H9 (cell line): ENCODE data around the gene NOTCH1. TPM values are rescaled to one million over a fixed set of nuclear protein-coding genes. Genes with fewer than 3 reads are reported as not detected.

Experiments
- DNase-seq: peaks from one replicate; pipeline ENCODE4 v3.0.0-alpha.2; 2017
- H2AFZ ChIP-seq: one replicate; pipeline ENCODE4 v1.6.1; 2013; ENCODE audit warnings: mild to moderate bottlenecking, low read length, control low read depth, moderate library complexity
- H2AK5ac ChIP-seq: 2 replicates; pipeline ENCODE4 v1.6.1; 2013; ENCODE audit warnings: low read length, control low read depth, mixed read lengths; ENCODE audit not compliant: insufficient read length
- H2BK120ac ChIP-seq: one replicate; pipeline ENCODE4 v1.6.1; 2013; ENCODE audit warnings: low read depth, mild to moderate bottlenecking, low read length, control low read depth, inconsistent platforms; ENCODE audit not compliant: poor library complexity, severe bottlenecking
- H2BK12ac ChIP-seq: 2 replicates; pipeline ENCODE4 v1.6.1; 2013; ENCODE audit warnings: low read length, control low read depth, mixed read lengths, low read depth; ENCODE audit not compliant: insufficient read length
- H2BK15ac ChIP-seq: 2 replicates; pipeline ENCODE4 v1.6.1; 2013; ENCODE audit warnings: low read depth, low read length, control low read depth
- H2BK20ac ChIP-seq: one replicate; pipeline ENCODE4 v1.6.1; 2013; ENCODE audit warnings: low read depth, mild to moderate bottlenecking, low read length, control low read depth, inconsistent platforms; ENCODE audit not compliant: poor library complexity, severe bottlenecking
- H2BK5ac ChIP-seq: 2 replicates; pipeline ENCODE4 v1.6.1; 2013; ENCODE audit warnings: low read length, control low read depth, mixed read lengths; ENCODE audit not compliant: insufficient read length
- H3K14ac ChIP-seq: 2 replicates; pipeline ENCODE4 v1.6.1; 2013; ENCODE audit warnings: low read length, control low read depth; ENCODE audit not compliant: insufficient read depth
- H3K18ac ChIP-seq: 2 replicates; pipeline ENCODE4 v1.6.1; 2013; ENCODE audit warnings: low read depth, mild to moderate bottlenecking, mixed read lengths, low read length, control low read depth; ENCODE audit not compliant: insufficient read length
- H3K23ac ChIP-seq: 2 replicates; pipeline ENCODE4 v1.6.1; 2013; ENCODE audit warnings: low read length, control low read depth, mixed read lengths, low read depth; ENCODE audit not compliant: insufficient read length
- H3K23me2 ChIP-seq: 2 replicates; pipeline ENCODE4 v1.6.1; 2013; ENCODE audit warnings: low read depth, mild to moderate bottlenecking, mixed read lengths, low read length, control low read depth; ENCODE audit not compliant: insufficient read length, poor library complexity, severe bottlenecking
- H3K27ac ChIP-seq: 2 replicates; pipeline ENCODE4 v1.5.1; 2013; ENCODE audit warnings: low read length, control low read depth, mixed read lengths, low read depth; ENCODE audit not compliant: insufficient read length
- H3K27me3 ChIP-seq: 2 replicates; pipeline ENCODE4 v1.6.1; 2013; ENCODE audit warnings: low read length, control low read depth, inconsistent platforms; ENCODE audit not compliant: insufficient read depth
- H3K4ac ChIP-seq: 2 replicates; pipeline ENCODE4 v1.6.1; 2013; ENCODE audit warnings: low read depth, mild to moderate bottlenecking, control low read depth, inconsistent platforms, low read length, moderate library complexity
- H3K4me1 ChIP-seq: 2 replicates; pipeline ENCODE4 v1.6.1; 2013; ENCODE audit warnings: low read length, control low read depth, inconsistent platforms; ENCODE audit not compliant: insufficient read depth
- H3K4me2 ChIP-seq: 2 replicates; pipeline ENCODE4 v1.6.1; 2013; ENCODE audit warnings: low read length, control low read depth, mixed read lengths; ENCODE audit not compliant: insufficient read length, insufficient read depth
- H3K56ac ChIP-seq: 2 replicates; pipeline ENCODE4 v1.6.1; 2013; ENCODE audit warnings: low read depth, mild to moderate bottlenecking, mixed read lengths, low read length, control low read depth; ENCODE audit not compliant: insufficient read length
- H3K79me1 ChIP-seq: 2 replicates; pipeline ENCODE4 v1.6.1; 2013; ENCODE audit warnings: low read depth, mild to moderate bottlenecking, moderate library complexity, low read length, control low read depth, inconsistent platforms; ENCODE audit not compliant: insufficient read depth, poor library complexity, severe bottlenecking
- H3K79me2 ChIP-seq: 2 replicates; pipeline ENCODE4 v1.6.1; 2013; ENCODE audit warnings: low read length, control low read depth, inconsistent platforms; ENCODE audit not compliant: insufficient read depth
- H3K9ac ChIP-seq: 2 replicates; pipeline ENCODE4 v1.6.1; 2013; ENCODE audit warnings: low read length, control low read depth, mixed read lengths; ENCODE audit not compliant: insufficient read length; ENCODE audit errors: extremely low read depth
- H3K9me3 ChIP-seq: one replicate; pipeline ENCODE4 v1.6.1; 2013; ENCODE audit warnings: low read depth, low read length, inconsistent platforms; ENCODE audit not compliant: control insufficient read depth
- H3T11ph ChIP-seq: one replicate; pipeline ENCODE4 v1.6.1; 2013; ENCODE audit warnings: mild to moderate bottlenecking, low read length, control low read depth, inconsistent platforms
- H4K20me1 ChIP-seq: one replicate; pipeline ENCODE4 v1.6.1; 2013; ENCODE audit not compliant: control insufficient read depth, insufficient read length, insufficient read depth
- H4K5ac ChIP-seq: 2 replicates; pipeline ENCODE4 v1.6.1; 2013; ENCODE audit warnings: low read depth, mild to moderate bottlenecking, mixed read lengths, low read length, control low read depth; ENCODE audit not compliant: insufficient read length
- H4K8ac ChIP-seq: replicated peaks from 2 replicates; pipeline ENCODE4 v1.6.1; 2013; ENCODE audit warnings: low read length, control low read depth, mixed read lengths, low read depth; ENCODE audit not compliant: insufficient read length
- H4K91ac ChIP-seq: 2 replicates; pipeline ENCODE4 v1.6.1; 2013; ENCODE audit warnings: low read depth, mild to moderate bottlenecking, moderate library complexity, mixed read lengths, low read length, control low read depth; ENCODE audit not compliant: insufficient read length
- H3K27ac Mint-ChIP-seq, 3 experiments: 2 replicates in 2 of 3; 3 replicates in 1 of 3; pipeline ENCODE4 v1.8.0; 2020 to 2021; ENCODE audit warnings: mixed read lengths in 3 of 3, mild to moderate bottlenecking in 1 of 3, moderate library complexity in 1 of 3
- H3K27me3 Mint-ChIP-seq: 2 replicates; pipeline ENCODE4 v1.8.0; 2021; ENCODE audit warnings: low read depth, mild to moderate bottlenecking, moderate library complexity, mixed read lengths
- H3K36me3 Mint-ChIP-seq, 3 experiments: 2 replicates in 2 of 3; 3 replicates in 1 of 3; pipeline ENCODE4 v1.8.0; 2020 to 2021; ENCODE audit warnings: low read depth in 3 of 3, mixed read lengths in 3 of 3; ENCODE audit not compliant: insufficient read depth in 1 of 3
- H3K4me1 Mint-ChIP-seq, 2 experiments: 2 replicates each; pipeline ENCODE4 v1.8.0; 2020; ENCODE audit warnings: mixed read lengths in 2 of 2
- H3K4me3 Mint-ChIP-seq, 2 experiments: 2 replicates in 1 of 2; 3 replicates in 1 of 2; pipeline ENCODE4 v1.8.0; 2020 to 2021; ENCODE audit warnings: mild to moderate bottlenecking in 2 of 2, mixed read lengths in 2 of 2, moderate library complexity in 1 of 2
- H3K9me3 Mint-ChIP-seq, 2 experiments: 2 replicates in 1 of 2; 3 replicates in 1 of 2; pipeline ENCODE4 v1.8.0; 2020; ENCODE audit warnings: mild to moderate bottlenecking in 2 of 2, mixed read lengths in 2 of 2, moderate library complexity in 1 of 2
- WGBS: extraction: QIAGEN DNeasy Blood & Tissue Kit; methylation state at CpG from one replicate; pipeline ENCODE4 v1.1.7; 2013; ENCODE audit warnings: missing lambda C conversion rate, low lambda C conversion rate, mixed read lengths; ENCODE audit not compliant: insufficient read length; ENCODE audit errors: extremely low coverage; 5-methylcytosine and 5-hydroxymethylcytosine counted together
- total RNA-seq: library from RNA; stranded (reverse); gene quantifications from 2 replicates; pipeline ENCODE4 v1.2.1, GENCODE V29; 2021
- TF ChIP-seq, protein P1 (sequence below): fragments of 200-600 bp; sonication (generic); conservative IDR thresholded peaks from 3 replicates; pipeline ENCODE4 v1.8.0; 2021; ENCODE audit warnings: antibody characterized with exemption, mild to moderate bottlenecking

The NOTCH1 gene
- total RNA-seq, 1 experiment from 2014 or later: 71.6 TPM

DNA sequence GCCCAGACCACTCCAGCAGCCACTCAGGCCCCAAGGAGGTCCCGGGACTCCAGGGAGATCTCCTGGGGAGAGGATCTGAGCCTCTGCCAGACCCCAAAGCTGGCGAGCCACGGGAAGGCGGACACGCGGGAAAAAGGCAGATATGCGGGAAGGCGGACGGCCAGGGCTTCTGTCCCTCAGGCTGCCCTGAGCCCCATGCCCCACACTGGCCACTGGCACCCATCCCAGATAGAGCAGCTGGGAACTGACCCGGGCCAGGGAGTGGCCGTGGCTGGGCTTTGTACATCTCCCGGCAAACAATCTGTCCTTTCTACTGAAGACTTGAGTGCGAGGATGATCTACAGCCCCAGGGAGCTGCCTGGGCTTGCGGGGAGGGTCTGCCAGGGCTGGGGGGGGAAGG lies 21.1 kb upstream of the NOTCH1 start:
- Histone ChIP-seq H3K27me3 (no peaks in the 10 kb centered on the region), H4K8ac (no peak overlapping the region), H3K79me2 (no peaks in the 10 kb centered on the region), H2BK12ac (no peak overlapping the region), H3K79me1 (no peaks in the 10 kb centered on the region), H2AFZ (no peak overlapping the region), H2BK15ac (no peak overlapping the region), H3K23me2 (no peaks in the 10 kb centered on the region), H3K4ac (no peak overlapping the region), H3K23ac (no peak overlapping the region), H4K20me1 (no peaks in the 10 kb centered on the region), H3K27ac (no peak overlapping the region), H2AK5ac (no peak overlapping the region), H3K18ac (no peak overlapping the region), H2BK20ac (no peak overlapping the region), H4K91ac (no peak overlapping the region), H3K14ac (no peak overlapping the region), H3K4me2 (no peak overlapping the region), H3K9ac (no peak overlapping the region), H3K56ac (no peak overlapping the region), H3K9me3 (no peaks in the 10 kb centered on the region), H3K4me1 (peaks cover 3% of the 10 kb centered on the region; the same call in 1 of the 2 replicates), H4K5ac (no peak overlapping the region), H2BK5ac (no peak overlapping the region), H3T11ph (no peak overlapping the region), H2BK120ac (no peak overlapping the region)
- TF ChIP-seq, protein P1, sequence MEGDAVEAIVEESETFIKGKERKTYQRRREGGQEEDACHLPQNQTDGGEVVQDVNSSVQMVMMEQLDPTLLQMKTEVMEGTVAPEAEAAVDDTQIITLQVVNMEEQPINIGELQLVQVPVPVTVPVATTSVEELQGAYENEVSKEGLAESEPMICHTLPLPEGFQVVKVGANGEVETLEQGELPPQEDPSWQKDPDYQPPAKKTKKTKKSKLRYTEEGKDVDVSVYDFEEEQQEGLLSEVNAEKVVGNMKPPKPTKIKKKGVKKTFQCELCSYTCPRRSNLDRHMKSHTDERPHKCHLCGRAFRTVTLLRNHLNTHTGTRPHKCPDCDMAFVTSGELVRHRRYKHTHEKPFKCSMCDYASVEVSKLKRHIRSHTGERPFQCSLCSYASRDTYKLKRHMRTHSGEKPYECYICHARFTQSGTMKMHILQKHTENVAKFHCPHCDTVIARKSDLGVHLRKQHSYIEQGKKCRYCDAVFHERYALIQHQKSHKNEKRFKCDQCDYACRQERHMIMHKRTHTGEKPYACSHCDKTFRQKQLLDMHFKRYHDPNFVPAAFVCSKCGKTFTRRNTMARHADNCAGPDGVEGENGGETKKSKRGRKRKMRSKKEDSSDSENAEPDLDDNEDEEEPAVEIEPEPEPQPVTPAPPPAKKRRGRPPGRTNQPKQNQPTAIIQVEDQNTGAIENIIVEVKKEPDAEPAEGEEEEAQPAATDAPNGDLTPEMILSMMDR: no peak
- DNase-seq: no peak
- Mint-ChIP-seq H3K4me3 (no peak overlapping the region), H3K4me1 (peaks cover 45 to 49% of the 10 kb centered on the region in 2 experiments), H3K27me3 (peaks cover 12% of the 10 kb centered on the region), H3K27ac (no peak overlapping the region), H3K36me3 (peaks cover 0 to 5% (median 2%) of the 10 kb centered on the region in 3 experiments; a peak in 3 of 7 replicates), H3K9me3 (peaks cover 0 to 6% of the 10 kb centered on the region in 2 experiments; a peak in 2 of 5 replicates)
- WGBS: no CpG with 5 or more reads among the region's 14 CpGs
